ENCODE data around the gene ENAH. TPM values are rescaled to one million over a fixed set of nuclear protein-coding genes. Genes with fewer than 3 reads are reported as not detected.

Gene ENAH
- total and polyA plus RNA-seq, 9 of the 15 experiments (the other 6 are each of a cell fraction or from before 2014, with no cell fraction given): 0.03 to 1.2 (median 0.15) TPM

DNA sequence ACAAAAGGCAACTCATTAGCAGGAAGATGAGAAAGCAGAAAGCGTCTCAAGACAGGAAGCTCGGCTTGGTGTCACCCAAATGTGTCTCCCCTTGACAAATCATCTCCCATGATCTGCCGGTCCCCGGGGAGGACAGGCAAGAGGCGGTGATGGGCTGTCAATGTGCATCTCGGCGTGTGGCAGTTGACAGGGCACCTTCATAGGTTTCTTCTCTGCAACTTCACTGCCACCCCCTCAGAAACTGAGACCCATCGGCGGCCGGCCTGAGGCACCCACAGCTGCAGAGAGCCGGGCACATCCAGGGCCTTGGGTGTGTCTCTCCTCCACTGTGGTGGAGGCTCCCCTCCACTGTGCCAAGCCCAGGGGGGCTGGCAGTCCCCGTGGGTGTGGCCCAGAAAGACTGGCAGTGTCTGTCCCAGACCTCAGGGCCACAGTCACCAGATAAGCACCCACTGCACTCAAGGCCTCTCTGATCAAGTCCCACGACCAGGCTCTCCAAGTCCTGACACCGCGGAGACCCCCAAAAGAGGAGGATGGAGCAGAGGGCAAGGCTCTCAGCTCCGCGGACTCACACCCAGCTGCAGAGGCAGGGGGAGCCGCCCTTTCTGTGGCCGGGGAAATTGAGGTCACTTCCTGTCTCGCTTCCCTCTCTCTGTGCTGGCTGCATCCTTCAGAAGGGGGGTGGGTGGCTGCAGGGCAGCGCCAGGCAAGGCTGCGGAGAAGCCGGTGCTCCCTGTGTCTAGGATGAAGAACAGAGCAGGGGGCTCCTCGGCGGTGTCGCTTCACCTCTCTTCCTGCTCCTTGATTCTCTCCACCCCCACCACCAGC, 185.5 kb downstream of the ENAH start:
- H3K27me3 ChIP-seq (ENCODE audit: control insufficient read depth in 2 of 2, insufficient read depth in 2 of 2, low read length in 2 of 2): no peaks in the 10 kb centered on the region
- H3K4me3 ChIP-seq: no peak overlapping the region
- no peaks in the 10 kb centered on the region for H3K36me3 ChIP-seq (ENCODE audit: control insufficient read depth, insufficient read depth, low read length)
- no peaks in the 10 kb centered on the region for H3K9me3 ChIP-seq (replicated peaks; ENCODE audit: control insufficient read depth, insufficient read depth, low read depth, low read length)
- CTCF ChIA-PET (ENCODE audit: low intra/inter-chr PET ratio): no interaction called here
- ATAC-seq (peak; percentile 42), DNase-seq (ENCODE audit: extremely low read depth in 1 of 4, low spot score in 3 of 4) (peak in 1 of 4 experiments; percentile 42), FAIRE-seq (peak; percentile 70)
- in situ Hi-C loops (cut with MboI): no loop called here
- H3K4me1 ChIP-seq (replicated peaks in 1 of 2; ENCODE audit: control insufficient read depth in 2 of 2, insufficient read depth in 2 of 2, low read length in 2 of 2): peaks cover 8 to 25% of the 10 kb centered on the region in 2 experiments; a peak in 2 of 5 replicates
- no peak overlapping the region for H3K27ac ChIP-seq (ENCODE audit: extremely low read depth, low read depth, low read length)
- peaks cover 4% of the 10 kb centered on the region; the same call in 1 of the 2 replicates for H4K20me1 ChIP-seq (replicated peaks; ENCODE audit: control insufficient read depth, insufficient read depth, low read length)
- no peaks in the 10 kb centered on the region for H3K79me2 ChIP-seq (ENCODE audit: control insufficient read depth, insufficient read depth, low read length)
- WGBS (ENCODE audit: insufficient coverage, low coverage, missing lambda C conversion rate): 62% methylated on average over 25 of the region's 26 CpGs
- H3K9me1 ChIP-seq (ENCODE audit: control insufficient read depth, insufficient read depth, low read length): no peaks in the 10 kb centered on the region
- H3K9ac ChIP-seq (ENCODE audit: insufficient read depth in 1 of 2, low read depth in 2 of 2, low read length in 2 of 2): no peak overlapping the region; a peak in 1 of 4 replicates
- peak overlapping the region; percentile 87 for H2AFZ ChIP-seq (ENCODE audit: low read depth, low read length)
- intact Hi-C loops (cut with micrococcal nuclease): no loop called here
- BruUV-seq (replicated peaks): no TSS peak
- POLR2A ChIA-PET: no interaction called here
- H3K4me2 ChIP-seq (ENCODE audit: insufficient read depth, low read length): no peak overlapping the region
- TF ChIP-seq NCOA4 (IDR thresholded peaks at IDR 0.05; ENCODE audit: partially characterized antibody): no peak
- TF ChIP-seq NFATC3 (IDR thresholded peaks at IDR 0.05): no peak
- no peak for TF ChIP-seq ZNF586 (CRISPR knock-in tag; conservative IDR thresholded peaks at IDR 0.05)
- TF ChIP-seq, protein P1, sequence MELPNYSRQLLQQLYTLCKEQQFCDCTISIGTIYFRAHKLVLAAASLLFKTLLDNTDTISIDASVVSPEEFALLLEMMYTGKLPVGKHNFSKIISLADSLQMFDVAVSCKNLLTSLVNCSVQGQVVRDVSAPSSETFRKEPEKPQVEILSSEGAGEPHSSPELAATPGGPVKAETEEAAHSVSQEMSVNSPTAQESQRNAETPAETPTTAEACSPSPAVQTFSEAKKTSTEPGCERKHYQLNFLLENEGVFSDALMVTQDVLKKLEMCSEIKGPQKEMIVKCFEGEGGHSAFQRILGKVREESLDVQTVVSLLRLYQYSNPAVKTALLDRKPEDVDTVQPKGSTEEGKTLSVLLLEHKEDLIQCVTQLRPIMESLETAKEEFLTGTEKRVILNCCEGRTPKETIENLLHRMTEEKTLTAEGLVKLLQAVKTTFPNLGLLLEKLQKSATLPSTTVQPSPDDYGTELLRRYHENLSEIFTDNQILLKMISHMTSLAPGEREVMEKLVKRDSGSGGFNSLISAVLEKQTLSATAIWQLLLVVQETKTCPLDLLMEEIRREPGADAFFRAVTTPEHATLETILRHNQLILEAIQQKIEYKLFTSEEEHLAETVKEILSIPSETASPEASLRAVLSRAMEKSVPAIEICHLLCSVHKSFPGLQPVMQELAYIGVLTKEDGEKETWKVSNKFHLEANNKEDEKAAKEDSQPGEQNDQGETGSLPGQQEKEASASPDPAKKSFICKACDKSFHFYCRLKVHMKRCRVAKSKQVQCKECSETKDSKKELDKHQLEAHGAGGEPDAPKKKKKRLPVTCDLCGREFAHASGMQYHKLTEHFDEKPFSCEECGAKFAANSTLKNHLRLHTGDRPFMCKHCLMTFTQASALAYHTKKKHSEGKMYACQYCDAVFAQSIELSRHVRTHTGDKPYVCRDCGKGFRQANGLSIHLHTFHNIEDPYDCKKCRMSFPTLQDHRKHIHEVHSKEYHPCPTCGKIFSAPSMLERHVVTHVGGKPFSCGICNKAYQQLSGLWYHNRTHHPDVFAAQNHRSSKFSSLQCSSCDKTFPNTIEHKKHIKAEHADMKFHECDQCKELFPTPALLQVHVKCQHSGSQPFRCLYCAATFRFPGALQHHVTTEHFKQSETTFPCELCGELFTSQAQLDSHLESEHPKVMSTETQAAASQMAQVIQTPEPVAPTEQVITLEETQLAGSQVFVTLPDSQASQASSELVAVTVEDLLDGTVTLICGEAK (IDR thresholded peaks at IDR 0.05): peak; percentile 87
- TF ChIP-seq, protein P1 (CRISPR knock-in tag; IDR thresholded peaks at IDR 0.05): no peak
- peak; percentile 40; the same call in 1 of the 2 replicates for TF ChIP-seq CBFB (CRISPR knock-in tag; IDR thresholded peaks at IDR 0.05)
- no peak for TF ChIP-seq JUNB (CRISPR knock-in tag; conservative IDR thresholded peaks at IDR 0.05)
- TF ChIP-seq JUN (IDR thresholded peaks at IDR 0.05; ENCODE audit: borderline replicate concordance, low read depth, low read length): 0 out of 2 replicates have a peak, but pooled peaks have one; percentile 6
- TF ChIP-seq JUN (CRISPR knock-in tag; IDR thresholded peaks at IDR 0.05; ENCODE audit: borderline replicate concordance): no peak
- TF ChIP-seq SRSF9 (IDR thresholded peaks at IDR 0.05; ENCODE audit: borderline replicate concordance, low read depth, low read length): no peak
- TF ChIP-seq, protein P2, sequence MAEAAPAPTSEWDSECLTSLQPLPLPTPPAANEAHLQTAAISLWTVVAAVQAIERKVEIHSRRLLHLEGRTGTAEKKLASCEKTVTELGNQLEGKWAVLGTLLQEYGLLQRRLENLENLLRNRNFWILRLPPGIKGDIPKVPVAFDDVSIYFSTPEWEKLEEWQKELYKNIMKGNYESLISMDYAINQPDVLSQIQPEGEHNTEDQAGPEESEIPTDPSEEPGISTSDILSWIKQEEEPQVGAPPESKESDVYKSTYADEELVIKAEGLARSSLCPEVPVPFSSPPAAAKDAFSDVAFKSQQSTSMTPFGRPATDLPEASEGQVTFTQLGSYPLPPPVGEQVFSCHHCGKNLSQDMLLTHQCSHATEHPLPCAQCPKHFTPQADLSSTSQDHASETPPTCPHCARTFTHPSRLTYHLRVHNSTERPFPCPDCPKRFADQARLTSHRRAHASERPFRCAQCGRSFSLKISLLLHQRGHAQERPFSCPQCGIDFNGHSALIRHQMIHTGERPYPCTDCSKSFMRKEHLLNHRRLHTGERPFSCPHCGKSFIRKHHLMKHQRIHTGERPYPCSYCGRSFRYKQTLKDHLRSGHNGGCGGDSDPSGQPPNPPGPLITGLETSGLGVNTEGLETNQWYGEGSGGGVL (CRISPR knock-in tag; IDR thresholded peaks at IDR 0.05): no peak
- no peak for TF ChIP-seq ZNF583 (CRISPR knock-in tag; IDR thresholded peaks at IDR 0.05)
